ENCODE results near the gene CSMD2. TPM values are rescaled to one million over a fixed set of nuclear protein-coding genes. Genes with fewer than 3 reads are reported as not detected.

Gene CSMD2
- total and polyA plus RNA-seq, 2 of the 8 experiments (the other 6 are each of a cell fraction or from before 2014, with no cell fraction given), result 7.0 to 14.7 TPM

DNA sequence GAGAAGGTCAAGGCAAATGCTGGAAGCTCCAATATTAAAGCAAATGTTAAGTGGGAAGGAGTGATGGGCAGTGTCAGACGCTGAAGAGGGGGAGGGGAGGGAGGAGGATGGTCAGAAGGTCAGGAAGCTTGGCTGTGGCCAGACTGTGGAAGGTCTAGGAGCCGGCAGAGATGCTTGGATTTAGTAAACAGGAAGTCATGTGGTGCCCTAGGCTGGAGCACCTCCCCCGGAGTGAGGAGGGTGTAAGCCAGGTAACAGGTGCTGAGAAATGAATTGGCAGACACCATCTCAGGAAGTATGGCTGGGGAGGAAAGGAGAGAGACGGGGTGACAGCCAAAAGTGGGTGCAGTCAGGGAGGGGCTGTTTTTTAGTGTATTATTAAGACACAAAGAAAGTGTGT, 17.7 kb downstream of the CSMD2 start (continued):
- TF ChIP-seq JUN (IDR thresholded peaks at IDR 0.05; ENCODE audit: low read depth, low read length) (no peak), BCL11A (IDR thresholded peaks at IDR 0.05; ENCODE audit: low read depth in 2 of 2, low read length in 2 of 2) (no peak), CBX5 (IDR thresholded peaks at IDR 0.05; ENCODE audit: low read depth, low read length) (no peak)
